ENCODE measurements around the gene KRT80.

Gene KRT80

GRCh38 chr12:52151153-52151836 lies 40.5 kb downstream of the KRT80 start:
- no peak for DNase-seq

DNA sequence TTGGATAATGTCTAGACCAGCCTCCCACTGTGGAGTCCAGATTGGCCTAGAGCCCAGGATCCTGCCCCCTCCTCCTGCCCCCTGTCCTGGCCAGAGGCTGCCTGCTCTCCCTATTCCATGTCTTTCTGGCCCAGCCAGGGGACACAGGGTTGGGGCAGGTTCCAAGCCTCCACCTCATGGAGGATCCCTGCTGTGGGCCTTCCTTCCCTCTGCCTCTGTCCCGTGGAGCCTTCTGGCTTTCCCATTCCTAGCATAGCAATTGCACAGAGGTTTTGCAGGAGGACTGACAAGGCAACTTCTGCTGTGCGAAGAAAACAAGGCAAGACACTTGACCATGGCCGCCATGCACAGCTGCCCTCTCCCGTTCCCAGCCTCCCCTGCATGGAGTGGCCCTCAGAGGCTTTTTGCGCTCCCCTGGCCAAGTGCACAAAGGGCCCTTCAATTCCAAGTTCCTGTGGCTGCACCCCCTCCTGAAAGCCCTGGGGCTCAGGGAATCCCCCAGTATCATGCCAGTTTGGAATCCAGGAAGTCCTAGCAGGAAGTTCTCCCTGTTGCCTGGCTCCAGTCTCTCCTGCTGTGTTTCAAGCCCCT lies 42.1 kb downstream of the KRT80 start:
- DNase-seq: no peak

DNA sequence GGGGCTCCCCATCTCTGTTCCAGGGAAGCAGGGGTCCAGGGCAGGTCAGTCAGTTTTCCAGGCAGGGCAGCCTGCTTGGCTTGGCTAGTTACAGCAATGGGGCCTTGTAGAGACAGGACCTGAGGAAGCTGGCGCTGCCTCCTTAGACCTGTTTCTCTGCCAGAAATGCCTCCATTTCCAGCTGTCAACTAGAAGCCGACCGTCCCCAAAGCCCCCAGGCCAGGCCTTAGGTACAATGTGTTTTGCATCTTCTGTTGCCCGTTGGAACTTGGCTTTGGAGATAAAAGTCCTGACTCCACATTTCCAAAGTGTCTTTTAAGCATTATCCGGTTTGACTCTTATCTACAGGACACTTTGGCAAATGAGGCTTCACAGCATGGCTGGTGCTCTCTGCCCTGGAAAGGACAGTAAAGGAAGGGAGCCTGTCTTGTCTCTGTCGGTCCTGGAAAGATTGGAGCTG lies 42.6 kb downstream of the KRT80 start:
- DNase-seq: no peak

DNA sequence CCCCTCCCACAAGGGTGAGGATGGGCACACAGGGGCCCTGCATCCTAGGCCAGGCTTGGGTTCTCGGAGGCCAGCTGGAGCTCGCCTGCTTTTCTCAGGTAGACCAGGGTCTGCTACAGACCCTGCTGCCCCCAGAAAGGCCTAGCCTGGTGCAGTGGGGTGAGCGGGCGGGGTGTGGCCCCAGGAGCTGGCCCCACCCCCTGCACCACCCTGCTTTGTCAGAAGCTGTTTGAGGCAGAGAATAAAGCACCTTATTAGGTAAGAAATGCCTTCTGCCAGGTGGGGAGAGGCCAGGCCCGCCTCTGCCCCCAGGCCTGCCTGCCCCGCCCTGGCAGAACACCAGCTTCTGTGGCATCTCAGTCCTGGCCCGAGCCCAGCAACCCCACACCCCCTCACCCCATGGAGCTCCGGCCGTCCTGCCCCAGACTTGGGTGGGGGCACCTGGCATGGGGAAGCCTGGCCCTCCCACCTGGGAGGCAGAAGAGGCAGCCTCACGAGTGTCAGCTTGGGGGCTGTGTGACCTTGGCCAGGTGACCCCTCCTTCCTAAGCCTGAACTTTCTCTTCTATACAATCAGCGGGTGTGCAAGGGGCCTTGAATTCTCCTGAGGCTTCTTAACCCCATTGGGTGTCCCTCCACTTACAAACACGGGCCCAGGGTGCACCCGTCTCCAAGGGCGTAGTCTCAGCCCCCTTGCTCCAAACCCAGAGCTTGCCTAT lies 43.2 kb downstream of the KRT80 start:
- DNase-seq: no peak

- no peak for DNase-seq
Measured at GRCh38 chr12:52147964-52148463, 43.8 kb downstream of the KRT80 start.

DNA sequence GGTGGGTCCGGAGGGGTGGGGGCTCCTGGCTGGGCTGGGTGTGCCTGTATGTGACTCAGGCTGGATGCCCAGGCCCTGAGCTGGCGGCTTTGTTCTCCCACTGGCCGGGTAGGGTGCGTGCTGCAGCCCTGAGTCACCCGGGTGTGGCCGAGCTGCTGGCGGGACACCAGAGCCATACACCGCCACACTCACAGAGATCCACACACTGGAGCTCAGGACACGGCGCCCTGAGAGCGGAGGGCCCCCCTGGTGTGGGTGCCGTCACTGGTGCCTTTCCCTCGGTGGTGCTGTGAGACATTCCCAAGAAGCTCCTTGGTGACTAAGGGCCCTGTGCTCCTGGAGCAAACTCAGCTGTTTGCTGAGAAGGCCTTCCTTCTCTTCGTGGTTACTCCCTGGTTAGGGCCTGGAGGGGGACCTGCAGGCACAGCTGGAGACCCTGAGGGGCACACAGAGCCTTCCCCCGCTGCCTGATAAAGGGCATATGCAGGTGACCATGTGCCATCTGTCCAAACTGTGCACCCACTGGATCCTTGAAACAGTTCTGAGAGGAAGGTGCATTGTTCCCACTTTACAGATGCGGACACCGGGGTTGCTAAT lies 44.3 kb downstream of the KRT80 start:
- DNase-seq: no peak

DNA sequence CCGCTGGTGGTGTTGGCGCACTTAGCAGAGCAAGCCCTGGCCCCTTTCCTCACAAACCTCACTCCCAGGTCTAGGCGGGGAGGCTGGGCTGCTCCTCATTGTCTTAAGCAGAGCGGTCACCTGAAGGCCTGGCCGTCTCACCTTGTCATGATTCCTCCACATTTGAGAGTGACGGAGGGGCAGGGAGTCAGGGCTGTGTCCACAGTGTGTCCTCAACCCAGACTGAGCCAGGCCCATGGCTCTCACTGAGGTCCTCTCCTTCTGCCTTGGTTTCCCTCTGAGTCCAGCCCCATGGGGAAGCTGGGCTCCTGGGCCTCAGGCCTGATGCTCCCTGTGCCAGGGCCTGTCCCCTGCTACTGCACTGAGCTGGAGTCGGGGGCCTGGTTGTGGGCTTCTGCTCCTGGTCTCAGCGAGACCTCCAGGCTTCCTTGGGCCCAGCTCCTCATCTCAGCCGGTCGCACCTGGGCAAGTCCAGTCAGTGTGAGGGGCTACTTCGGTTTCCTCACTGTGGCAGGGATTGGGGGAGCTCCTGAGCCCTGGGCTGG lies 44.9 kb downstream of the KRT80 start:
- no peak for DNase-seq

DNA sequence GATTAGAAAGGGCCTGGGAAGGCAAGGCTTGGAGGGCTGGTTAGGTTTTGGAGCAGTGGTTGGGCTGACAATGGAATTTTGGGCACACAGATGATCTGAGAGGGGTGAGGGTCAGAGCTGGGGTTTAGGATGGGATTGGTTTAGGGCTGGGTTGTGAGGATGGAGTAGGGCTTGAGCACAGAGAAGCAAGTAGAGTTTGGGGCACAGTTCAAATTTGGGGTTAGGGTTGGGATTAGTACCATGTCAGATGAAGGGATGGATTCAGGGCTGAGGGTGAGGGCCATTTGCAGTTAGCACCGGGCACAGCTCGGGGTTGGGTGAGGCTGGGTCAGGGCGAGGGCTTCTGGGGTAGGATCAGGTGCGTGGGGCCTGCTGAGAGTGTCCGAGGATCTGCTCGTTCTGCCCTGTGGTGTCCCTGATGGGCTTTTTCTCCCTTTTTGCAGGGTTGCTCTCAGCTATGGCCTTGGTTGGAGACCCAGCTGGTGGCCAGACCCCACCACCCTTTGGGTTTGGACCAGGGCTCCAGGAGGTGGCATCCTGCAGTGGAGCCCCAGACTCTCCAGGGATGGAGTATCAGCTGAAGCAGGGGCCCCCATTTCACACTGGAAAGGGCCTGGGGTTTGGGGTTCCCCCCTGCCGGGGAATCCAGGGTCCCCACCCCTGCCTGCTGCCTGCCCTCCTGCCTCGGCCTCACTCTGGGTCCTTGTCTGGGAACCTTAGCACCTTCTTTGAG lies 45.6 kb downstream of the KRT80 start:
- no peak for DNase-seq

DNA sequence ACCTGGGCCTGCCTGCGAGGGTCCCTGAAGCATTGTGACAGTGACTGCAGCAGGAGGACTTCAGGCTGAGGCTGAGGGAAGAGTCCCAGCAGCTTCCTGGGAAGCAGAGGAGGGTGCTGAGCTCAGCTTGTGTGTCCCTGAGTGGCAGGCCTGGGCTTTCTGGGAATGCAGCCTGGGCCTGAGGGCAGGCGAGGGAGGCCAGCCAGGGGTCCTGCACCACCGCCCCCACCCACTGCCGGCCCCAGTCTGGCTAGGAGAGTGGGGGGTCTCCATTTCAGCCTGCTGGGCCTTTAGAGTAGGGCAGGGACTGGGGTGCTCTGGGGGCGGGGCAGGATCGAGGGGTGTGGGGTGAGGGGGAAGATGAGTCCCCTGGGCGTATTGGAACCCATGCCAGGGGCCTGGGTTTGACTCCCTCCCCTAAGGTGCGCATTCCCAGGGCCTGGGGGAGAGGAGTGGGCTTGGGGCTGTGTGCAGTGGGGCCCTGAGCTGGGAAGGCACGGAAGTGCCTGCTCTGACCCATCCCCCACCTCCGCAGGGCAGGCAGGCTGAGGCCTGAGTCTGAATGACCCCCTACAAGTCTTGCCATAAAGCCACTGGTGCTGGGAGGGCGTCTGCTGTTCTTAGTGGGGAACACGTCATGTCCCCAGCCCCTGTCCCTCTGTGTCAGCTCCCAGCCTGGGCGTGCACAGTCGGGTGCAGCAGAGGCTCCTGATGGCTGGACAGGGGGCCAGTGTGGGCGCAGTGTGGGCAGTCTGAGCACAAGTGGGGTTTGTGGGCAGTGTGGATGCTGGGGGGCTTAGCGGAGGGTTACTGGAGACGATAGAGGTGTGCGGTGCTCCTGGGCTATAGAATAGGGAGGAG lies 46.4 kb downstream of the KRT80 start:
- no peak for DNase-seq

DNA sequence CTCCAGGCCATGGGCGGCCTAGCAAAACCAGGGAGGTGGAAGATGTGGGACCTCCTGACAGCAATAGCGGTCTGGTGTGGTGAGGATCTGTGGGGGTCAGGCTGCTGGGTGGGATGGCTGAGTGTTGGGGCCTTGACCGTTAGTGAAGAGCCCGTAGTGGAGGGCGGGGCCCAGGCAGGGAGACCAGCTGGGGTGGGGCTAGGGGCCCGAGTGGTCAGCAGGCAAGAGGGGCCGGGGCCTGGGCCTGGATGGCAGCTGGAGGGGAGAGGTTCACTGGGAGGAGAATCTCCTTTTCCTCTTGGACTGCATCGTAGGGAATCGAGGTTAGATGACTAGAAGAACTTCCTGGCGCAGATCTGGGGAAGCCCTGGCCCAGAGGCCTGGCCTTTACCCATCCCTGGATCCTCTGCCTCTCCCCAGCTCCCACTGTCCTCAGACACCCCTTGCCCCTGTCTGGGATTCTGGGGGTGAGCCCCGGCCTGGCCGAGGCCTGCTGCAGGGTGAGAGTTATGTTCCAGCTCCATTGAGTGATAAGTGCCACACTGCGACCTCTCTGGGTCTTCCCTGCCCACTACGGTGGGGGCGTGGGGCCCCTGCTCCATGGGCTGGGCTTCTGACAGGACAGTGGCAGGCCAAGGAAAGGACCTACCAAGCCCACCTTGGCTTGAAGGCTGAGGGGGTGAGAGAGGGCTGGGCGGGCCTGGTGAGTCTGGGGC lies 47.1 kb downstream of the KRT80 start:
- DNase-seq: no peak

- no peak for DNase-seq
Measured at GRCh38 chr12:52142431-52142830, 49.4 kb downstream of the KRT80 start.

DNA sequence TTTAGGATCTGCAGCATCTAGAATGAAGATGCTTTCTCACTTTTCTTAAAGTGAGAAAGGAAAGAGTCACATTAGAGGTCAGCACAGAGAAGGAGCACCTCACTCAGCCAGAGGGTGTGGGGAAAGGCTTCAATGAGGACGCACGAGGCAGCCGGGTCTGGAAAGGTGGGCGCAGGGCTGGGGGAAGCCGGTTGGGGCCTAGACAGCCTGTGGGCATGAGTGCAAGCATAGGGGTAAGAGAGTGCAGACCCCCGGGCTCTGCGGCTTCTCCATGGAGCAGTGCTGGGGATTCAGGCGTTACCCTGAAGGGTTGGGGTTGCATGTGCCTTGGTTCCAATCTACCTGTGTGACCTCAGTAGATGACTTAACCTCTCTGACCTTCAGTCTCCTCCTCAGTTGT lies 49.9 kb downstream of the KRT80 start:
- no peak for DNase-seq

DNA sequence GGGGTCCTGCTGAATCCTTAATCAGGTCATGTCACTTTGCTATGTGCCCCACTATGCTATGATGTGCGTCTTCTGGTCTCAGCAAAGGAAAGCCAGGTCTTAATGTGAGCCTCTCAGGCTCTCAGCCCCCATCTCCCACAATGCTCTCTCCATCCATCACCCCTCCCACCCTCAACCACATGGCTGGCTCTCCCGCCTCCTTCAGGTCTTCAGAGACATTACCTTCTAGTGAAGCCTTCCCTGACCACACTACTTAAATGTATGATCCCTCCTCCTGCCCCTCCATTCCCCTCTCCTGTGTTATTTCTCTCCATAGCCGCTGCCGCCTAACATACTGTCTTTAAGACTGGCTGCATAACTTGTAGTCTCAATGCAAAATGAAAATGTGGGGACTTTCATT lies 50.5 kb downstream of the KRT80 start:
- no peak for DNase-seq

DNA sequence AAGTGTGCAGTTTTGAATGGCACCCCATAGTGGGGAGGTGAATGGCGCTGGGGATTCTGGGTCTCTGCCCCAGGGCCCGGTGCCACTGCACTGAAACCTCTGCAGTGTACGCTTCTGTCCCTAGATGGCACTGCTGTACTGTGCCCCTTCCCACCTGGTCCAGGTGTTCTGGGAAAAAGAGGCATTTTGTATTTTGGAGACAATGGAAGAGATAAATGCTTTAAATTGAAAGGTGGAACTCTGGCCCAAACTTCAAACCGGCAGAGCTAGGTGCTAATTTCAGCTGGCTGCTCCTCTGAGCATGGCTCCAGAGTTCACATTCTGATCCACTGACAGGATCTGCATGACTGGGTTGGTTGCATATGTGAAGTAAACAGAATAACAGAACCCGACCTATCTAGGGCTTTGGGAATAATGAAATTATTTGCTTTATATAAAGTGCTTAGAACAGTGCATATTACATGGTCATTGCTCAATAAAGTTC lies 52.2 kb downstream of the KRT80 start:
- DNase-seq: peak; percentile 35

- DNase-seq: no peak
Measured at GRCh38 chr12:52139147-52139546, 52.7 kb downstream of the KRT80 start.

- no peak for DNase-seq
Measured at GRCh38 chr12:52137746-52138145, 54.1 kb downstream of the KRT80 start.

DNA sequence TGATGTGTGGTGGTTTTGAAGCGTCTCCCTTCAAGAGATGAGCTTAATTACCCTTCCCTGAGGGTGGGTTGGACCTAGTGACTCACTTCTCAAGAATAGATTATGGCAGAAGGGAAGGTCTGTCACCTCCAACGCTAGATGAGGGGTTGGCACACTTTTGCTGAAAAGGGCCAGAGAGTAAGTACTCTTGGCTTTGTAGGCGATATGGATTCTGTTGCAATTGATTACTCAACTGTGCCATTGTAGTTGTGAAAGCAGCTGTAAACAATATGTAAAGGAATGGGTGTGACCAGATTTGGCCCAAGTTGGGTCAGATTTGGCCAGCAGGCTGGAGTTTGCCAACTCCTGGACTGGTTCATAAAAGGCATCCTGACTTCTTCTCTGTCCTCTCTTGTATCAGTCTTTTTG lies 59.1 kb downstream of the KRT80 start:
- DNase-seq: no peak

- DNase-seq: peak; percentile 65
Measured at GRCh38 chr12:52130711-52131110, 61.1 kb downstream of the KRT80 start.

DNA sequence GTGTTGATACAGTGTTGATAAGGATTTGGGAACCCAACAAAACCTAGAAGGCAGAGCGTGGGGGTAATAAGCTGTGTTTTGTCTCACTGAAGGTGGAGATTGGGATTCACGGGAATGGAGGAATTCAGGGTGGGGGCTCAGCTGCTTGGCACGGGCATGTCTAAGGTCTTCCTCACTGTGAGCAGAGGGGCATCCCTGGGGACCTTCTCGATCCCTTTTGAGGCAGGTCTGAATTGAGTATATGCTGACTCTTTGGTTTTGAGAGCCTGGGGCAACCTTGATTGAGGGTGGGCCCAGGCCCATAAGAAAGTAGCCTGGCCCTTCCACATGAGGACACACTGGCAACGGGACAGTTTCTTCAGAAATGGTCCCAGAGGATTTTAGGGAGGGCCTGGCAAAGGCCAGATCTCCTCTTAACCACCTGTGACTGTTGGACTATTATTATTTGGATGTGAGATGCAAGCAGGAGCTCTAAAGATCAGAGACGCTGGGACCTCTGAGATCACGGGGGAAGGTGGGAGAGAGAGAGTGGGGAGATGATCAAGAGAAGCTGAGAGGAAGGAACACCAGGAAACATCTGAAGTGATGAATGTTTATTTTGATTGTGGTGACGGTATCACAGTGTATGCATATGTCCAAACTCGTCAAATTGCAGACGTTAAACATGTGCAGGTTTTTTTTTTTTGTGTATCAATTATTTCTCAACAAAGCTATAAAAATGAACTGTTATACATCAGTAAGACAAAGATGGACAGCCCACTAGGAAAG lies 63.9 kb downstream of the KRT80 start:
- no peak for DNase-seq
